Measurements from ENCODE around the gene SNRPF.

- TF ChIP-seq CTCF (IDR thresholded peaks at IDR 0.05) (no peak), POLR2A (IDR thresholded peaks at IDR 0.05) (no peak), POLR2AphosphoS5 (IDR thresholded peaks at IDR 0.05) (no peak), EP300 (IDR thresholded peaks at IDR 0.05) (no peak)
These were observed 24.1 kb downstream of the SNRPF start for GRCh38 chr12:95882873-95883272.
